ENCODE results near the gene SSU72. TPM values are rescaled to one million over a fixed set of nuclear protein-coding genes. Genes with fewer than 3 reads are reported as not detected.
"Not testable (repeated sequence)": the region's sequence is repeated elsewhere in the genome, so short reads cannot be mapped to it uniquely, and the experiment has no call there.

Gene SSU72
- total RNA-seq, 1 donor from 2014 or later = 137 TPM

DNA sequence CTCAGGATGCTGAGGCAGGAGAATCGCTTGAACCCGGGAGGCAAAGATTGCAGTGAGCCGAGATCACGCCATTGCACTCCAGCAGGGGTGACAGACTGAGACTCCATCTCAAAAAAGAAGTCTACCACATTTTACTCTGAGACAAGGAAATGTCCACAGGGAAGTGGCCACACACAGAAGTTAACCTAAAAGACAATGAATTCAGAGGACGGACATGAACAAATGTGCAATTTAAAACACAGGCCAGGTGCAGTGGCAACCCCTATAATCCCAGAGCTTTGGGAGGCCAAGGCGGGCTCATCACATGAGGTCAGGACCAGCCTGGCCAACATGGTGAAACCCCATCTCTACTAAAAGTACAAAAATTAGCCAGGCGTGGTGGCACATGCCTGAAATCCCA is 17.0 kb downstream of the SSU72 start:
- H3K4me1 Mint-ChIP-seq (ENCODE audit: low read depth); H3K36me3 Mint-ChIP-seq (ENCODE audit: low read depth); H3K4me3 Mint-ChIP-seq; H3K27ac Mint-ChIP-seq; H3K27me3 Mint-ChIP-seq (ENCODE audit: insufficient read depth); intact Hi-C loops (cut with micrococcal nuclease); DNase-seq (ENCODE audit: low spot score); H3K9me3 Mint-ChIP-seq: not testable (repeated sequence)

DNA sequence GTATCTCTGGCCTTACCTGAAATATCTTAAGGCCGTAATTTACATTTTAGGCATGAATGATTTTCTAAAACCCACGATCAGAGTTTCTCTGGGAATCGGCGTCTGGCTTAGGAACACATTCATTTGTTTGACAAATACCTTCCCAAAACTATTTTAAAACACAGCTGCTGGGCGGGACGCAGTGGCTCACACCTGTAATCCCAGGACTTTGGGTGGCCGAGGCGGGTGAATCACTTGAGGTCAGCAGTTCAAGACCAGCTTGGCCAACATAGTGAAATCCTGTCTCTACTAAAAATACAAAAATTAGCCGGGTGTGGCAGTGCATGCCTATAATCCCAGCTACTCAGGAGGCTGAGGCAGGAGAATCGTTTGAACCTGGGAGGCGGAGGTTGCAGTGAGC is 17.7 kb downstream of the SSU72 start:
- H3K4me1 Mint-ChIP-seq (ENCODE audit: low read depth); H3K36me3 Mint-ChIP-seq (ENCODE audit: low read depth); H3K27ac Mint-ChIP-seq; H3K9me3 Mint-ChIP-seq; intact Hi-C loops (cut with micrococcal nuclease); H3K27me3 Mint-ChIP-seq (ENCODE audit: insufficient read depth); DNase-seq (ENCODE audit: low spot score); H3K4me3 Mint-ChIP-seq: not testable (repeated sequence)

DNA sequence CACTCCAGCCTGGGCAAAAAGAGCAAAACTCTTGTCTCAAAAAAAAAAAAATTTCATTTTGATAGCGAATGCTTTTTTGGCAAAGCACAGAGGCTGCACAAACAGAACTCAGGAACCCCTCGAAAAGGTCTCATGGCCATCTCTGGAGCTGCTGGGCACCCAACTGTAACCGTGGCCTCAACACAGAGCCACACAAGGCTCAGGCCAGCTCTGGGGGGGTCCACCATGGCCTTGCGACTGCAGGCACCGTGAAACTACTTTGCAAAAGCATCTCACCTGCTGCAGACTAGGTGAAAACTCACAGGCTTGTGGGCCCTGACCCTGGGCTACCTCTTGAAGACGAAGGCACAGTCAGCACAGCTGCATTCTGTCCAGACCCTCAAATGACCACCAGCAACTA is 18.2 kb downstream of the SSU72 start:
- Mint-ChIP-seq H3K9me3 (no peaks in the 10 kb centered on the region), H3K4me3 (no peak overlapping the region), H3K4me1 (ENCODE audit: low read depth) (no peaks in the 10 kb centered on the region), H3K27ac (no peak overlapping the region), H3K36me3 (ENCODE audit: low read depth) (no peaks in the 10 kb centered on the region), H3K27me3 (ENCODE audit: insufficient read depth) (no peaks in the 10 kb centered on the region)
- intact Hi-C loops (cut with micrococcal nuclease) = no loop called here
- no peak for DNase-seq (ENCODE audit: low spot score)

DNA sequence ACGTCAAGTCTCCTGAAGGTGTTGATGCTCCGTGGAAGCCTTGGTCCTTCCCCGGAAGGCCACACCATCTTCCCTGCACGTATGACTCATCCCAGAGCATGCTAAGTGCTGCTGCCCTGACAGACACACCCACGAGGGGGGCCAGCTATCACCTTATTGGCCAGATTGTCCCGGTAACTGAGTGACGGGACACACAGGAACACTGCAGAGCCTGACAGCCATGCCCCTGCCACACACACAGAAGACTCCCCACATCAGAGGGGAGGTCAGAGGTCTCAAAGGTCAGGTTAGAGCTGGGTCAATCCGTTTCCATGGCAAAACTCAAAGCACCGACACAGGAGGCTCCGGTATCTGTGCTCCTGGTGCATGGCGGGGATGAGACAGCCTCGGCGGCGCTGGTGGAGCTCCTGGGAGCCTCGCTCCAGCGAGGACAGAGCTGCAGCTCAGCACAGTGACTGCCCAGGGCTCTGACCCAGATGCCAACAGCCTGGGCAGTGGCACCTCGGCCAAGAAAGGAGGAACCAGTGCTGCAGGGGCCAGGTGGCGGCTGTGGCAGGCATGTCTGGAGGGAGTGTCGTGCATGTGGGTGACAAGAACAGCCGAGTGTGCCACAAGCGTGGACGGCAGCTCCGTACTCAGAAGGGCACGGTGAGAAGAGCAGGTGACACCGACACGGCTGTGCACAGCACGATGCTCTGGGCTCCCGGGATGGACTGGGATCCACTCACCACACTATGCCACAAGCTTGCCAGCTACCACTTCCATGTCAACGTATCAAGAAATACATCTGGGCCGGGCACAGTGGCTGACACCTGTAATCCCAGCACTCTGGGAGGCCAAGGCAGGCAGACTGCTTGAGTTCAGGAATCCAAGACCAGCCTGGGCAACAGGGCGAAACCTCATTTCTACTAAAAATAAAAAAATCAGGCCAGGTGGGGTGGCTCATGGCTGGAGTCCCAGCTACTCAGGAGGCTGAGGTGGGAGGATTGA is 19.4 kb downstream of the SSU72 start:
- no peak for DNase-seq (ENCODE audit: low spot score)
- Mint-ChIP-seq H3K27me3 (ENCODE audit: insufficient read depth) (no peaks in the 10 kb centered on the region), H3K36me3 (ENCODE audit: low read depth) (no peaks in the 10 kb centered on the region), H3K27ac (no peak overlapping the region), H3K4me3 (no peak overlapping the region), H3K9me3 (no peaks in the 10 kb centered on the region), H3K4me1 (ENCODE audit: low read depth) (no peaks in the 10 kb centered on the region)
- intact Hi-C loops (cut with micrococcal nuclease) = no loop called here

- H3K27ac Mint-ChIP-seq = no peak overlapping the region
Measured at GRCh38 chr1:1554550-1554925, 20.1 kb downstream of the SSU72 start.

GRCh38 chr1:1553821-1554494 is 20.7 kb downstream of the SSU72 start:
- Mint-ChIP-seq H3K4me3 (no peak overlapping the region), H3K9me3 (no peaks in the 10 kb centered on the region), H3K36me3 (ENCODE audit: low read depth) (no peaks in the 10 kb centered on the region), H3K27ac (no peak overlapping the region), H3K27me3 (ENCODE audit: insufficient read depth) (no peaks in the 10 kb centered on the region), H3K4me1 (ENCODE audit: low read depth) (no peaks in the 10 kb centered on the region)
- DNase-seq (ENCODE audit: low spot score) = no peak
- intact Hi-C loops (cut with micrococcal nuclease) = no loop called here

More at GRCh38 chr1:1554550-1554925, 20.1 kb downstream of the SSU72 start:
- no peaks in the 10 kb centered on the region for H3K9me3 Mint-ChIP-seq
- H3K4me1 Mint-ChIP-seq (ENCODE audit: low read depth) = no peaks in the 10 kb centered on the region
- DNase-seq (ENCODE audit: low spot score) = no peak
- H3K4me3 Mint-ChIP-seq = no peak overlapping the region
- no peaks in the 10 kb centered on the region for H3K36me3 Mint-ChIP-seq (ENCODE audit: low read depth)
- H3K27me3 Mint-ChIP-seq (ENCODE audit: insufficient read depth) = no peaks in the 10 kb centered on the region
- intact Hi-C loops (cut with micrococcal nuclease) = no loop called here

GRCh38 chr1:1552263-1552639 is 22.4 kb downstream of the SSU72 start:
- Mint-ChIP-seq H3K27me3 (ENCODE audit: insufficient read depth) (no peaks in the 10 kb centered on the region), H3K36me3 (ENCODE audit: low read depth) (no peaks in the 10 kb centered on the region), H3K9me3 (no peaks in the 10 kb centered on the region), H3K4me1 (ENCODE audit: low read depth) (no peaks in the 10 kb centered on the region), H3K4me3 (no peak overlapping the region), H3K27ac (no peak overlapping the region)
- intact Hi-C loops (cut with micrococcal nuclease) = no loop called here
- no peak for DNase-seq (ENCODE audit: low spot score)

- H3K36me3 Mint-ChIP-seq (ENCODE audit: low read depth) = no peaks in the 10 kb centered on the region
- H3K4me1 Mint-ChIP-seq (ENCODE audit: low read depth) = no peaks in the 10 kb centered on the region
- intact Hi-C loops (cut with micrococcal nuclease) = no loop called here
- no peak for DNase-seq (ENCODE audit: low spot score)
- H3K4me3 Mint-ChIP-seq = no peak overlapping the region
- H3K27ac Mint-ChIP-seq = no peak overlapping the region
- no peaks in the 10 kb centered on the region for H3K9me3 Mint-ChIP-seq
- H3K27me3 Mint-ChIP-seq (ENCODE audit: insufficient read depth) = no peaks in the 10 kb centered on the region
Measured at GRCh38 chr1:1551524-1552262, 23.0 kb downstream of the SSU72 start.

DNA sequence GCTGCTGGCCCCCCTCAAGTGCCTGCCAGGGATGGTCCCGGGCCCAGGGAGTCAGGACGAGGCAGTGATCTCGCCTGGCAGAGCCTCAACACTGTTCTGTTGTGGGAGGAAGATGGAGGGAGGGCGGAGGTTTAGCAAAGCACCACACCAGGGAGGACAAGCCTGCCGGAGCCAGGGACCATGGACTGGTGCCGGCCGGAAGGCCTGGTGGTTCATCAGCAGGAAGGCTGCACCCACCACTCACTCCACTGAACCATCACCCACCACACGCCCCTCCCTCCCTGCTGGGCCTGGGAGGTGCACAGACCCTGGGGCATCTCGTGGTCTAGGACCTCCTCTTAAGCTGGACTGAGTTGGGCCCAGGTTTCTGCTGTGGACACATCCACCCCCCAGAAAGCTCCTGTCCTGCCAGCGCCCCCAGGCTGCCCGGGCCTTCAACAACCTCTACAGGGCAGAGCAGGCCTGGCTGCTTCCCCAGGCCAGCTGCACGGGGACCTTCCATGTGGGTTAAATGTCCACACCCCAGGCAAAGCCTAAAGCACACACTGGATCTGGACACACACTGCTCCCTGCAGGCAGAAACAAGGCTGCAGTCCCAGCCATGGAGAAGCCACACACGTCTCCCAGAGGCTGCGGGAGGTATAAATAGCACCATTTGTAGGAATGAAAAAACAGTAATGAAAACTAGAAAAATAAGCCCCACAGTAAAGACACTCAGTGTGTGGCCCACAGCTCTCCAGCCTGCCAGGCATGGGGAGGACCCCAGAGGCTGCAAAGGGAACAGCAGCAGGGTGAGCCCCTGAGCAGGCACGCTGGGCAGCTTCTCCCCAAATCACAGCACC is 23.9 kb downstream of the SSU72 start:
- no peak for DNase-seq (ENCODE audit: low spot score)
- H3K9me3 Mint-ChIP-seq = no peaks in the 10 kb centered on the region
- H3K4me3 Mint-ChIP-seq = no peak overlapping the region
- no peak overlapping the region for H3K27ac Mint-ChIP-seq
- H3K4me1 Mint-ChIP-seq (ENCODE audit: low read depth) = no peaks in the 10 kb centered on the region
- H3K27me3 Mint-ChIP-seq (ENCODE audit: insufficient read depth) = no peaks in the 10 kb centered on the region
- no peaks in the 10 kb centered on the region for H3K36me3 Mint-ChIP-seq (ENCODE audit: low read depth)
- intact Hi-C loops (cut with micrococcal nuclease) = no loop called here

- DNase-seq (ENCODE audit: low spot score) = no peak
- H3K4me1 Mint-ChIP-seq (ENCODE audit: low read depth) = no peaks in the 10 kb centered on the region
- no peak overlapping the region for H3K4me3 Mint-ChIP-seq
- intact Hi-C loops (cut with micrococcal nuclease) = no loop called here
- H3K27ac Mint-ChIP-seq = no peak overlapping the region
- no peaks in the 10 kb centered on the region for H3K27me3 Mint-ChIP-seq (ENCODE audit: insufficient read depth)
- H3K9me3 Mint-ChIP-seq = no peaks in the 10 kb centered on the region
- H3K36me3 Mint-ChIP-seq (ENCODE audit: low read depth) = no peaks in the 10 kb centered on the region
Measured at GRCh38 chr1:1550087-1550486, 24.6 kb downstream of the SSU72 start.

- H3K4me1 Mint-ChIP-seq (ENCODE audit: low read depth) = no peaks in the 10 kb centered on the region
- no peak for DNase-seq (ENCODE audit: low spot score)
- intact Hi-C loops (cut with micrococcal nuclease) = no loop called here
- no peak overlapping the region for H3K27ac Mint-ChIP-seq
- H3K27me3 Mint-ChIP-seq (ENCODE audit: insufficient read depth) = no peaks in the 10 kb centered on the region
- H3K9me3 Mint-ChIP-seq = no peaks in the 10 kb centered on the region
- peaks cover 2% of the 10 kb centered on the region for H3K36me3 Mint-ChIP-seq (ENCODE audit: low read depth)
- no peak overlapping the region for H3K4me3 Mint-ChIP-seq
Measured at GRCh38 chr1:1548591-1548990, 26.1 kb downstream of the SSU72 start.

DNA sequence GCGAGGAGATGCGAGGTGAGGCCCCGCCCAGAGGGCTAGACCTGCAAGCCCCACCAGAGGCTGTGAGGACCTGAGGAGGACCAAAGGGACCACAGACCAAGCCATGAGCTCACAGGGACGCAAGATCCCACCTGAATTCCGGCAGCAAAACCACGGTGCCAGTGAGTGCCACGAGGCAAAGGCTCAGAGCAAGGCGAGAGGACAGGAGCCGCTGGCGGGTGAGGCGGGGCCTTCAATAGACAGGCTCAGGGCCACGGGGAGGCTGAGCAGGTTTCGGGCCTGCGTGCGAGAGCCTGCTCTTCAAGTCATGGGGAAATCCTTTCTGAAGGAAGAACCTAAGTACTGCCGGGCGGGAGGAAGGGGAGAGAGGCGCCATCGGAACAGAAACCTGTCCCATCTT is 27.2 kb downstream of the SSU72 start:
- H3K27ac Mint-ChIP-seq = no peak overlapping the region
- no peaks in the 10 kb centered on the region for H3K9me3 Mint-ChIP-seq
- intact Hi-C loops (cut with micrococcal nuclease) = no loop called here
- H3K4me1 Mint-ChIP-seq (ENCODE audit: low read depth) = no peaks in the 10 kb centered on the region
- no peak overlapping the region for H3K4me3 Mint-ChIP-seq
- DNase-seq (ENCODE audit: low spot score) = no peak
- no peaks in the 10 kb centered on the region for H3K27me3 Mint-ChIP-seq (ENCODE audit: insufficient read depth)
- H3K36me3 Mint-ChIP-seq (ENCODE audit: low read depth) = peaks cover 2% of the 10 kb centered on the region
